Neural progenitor cell (in vitro differentiated cells): ENCODE results near the gene CORIN. TPM values are rescaled to one million over a fixed set of nuclear protein-coding genes. Genes with fewer than 3 reads are reported as not detected.

Experiments
- DNase-seq: peaks from one replicate; pipeline ENCODE4 v3.0.0-alpha.2; 2016; ENCODE audit warnings: low spot score
- H2AFZ ChIP-seq: fragments of 200-600 bp; sonication (generic); replicated peaks from 2 replicates; pipeline ENCODE4 v1.6.1; 2016; ENCODE audit warnings: antibody characterized with exemption
- H3F3A ChIP-seq: fragments of 200-600 bp; sonication (generic); 2 replicates; pipeline ENCODE4 v1.6.1; 2016; ENCODE audit warnings: antibody characterized with exemption, low read depth
- H3K27ac ChIP-seq: fragments of 200-600 bp; sonication (generic); 2 replicates; pipeline ENCODE4 v1.5.1; 2016; ENCODE audit warnings: mild to moderate bottlenecking
- H3K27me3 ChIP-seq: fragments of 200-600 bp; sonication (generic); 2 replicates; pipeline ENCODE4 v1.6.1; 2016; ENCODE audit warnings: mild to moderate bottlenecking, moderate library complexity
- H3K36me3 ChIP-seq: fragments of 200-600 bp; sonication (generic); 2 replicates; pipeline ENCODE4 v1.5.1; 2016
- H3K4me1 ChIP-seq: fragments of 200-600 bp; sonication (generic); 2 replicates; pipeline ENCODE4 v1.6.1; 2016; ENCODE audit warnings: mixed run types
- H3K4me2 ChIP-seq: fragments of 200-600 bp; sonication (generic); 2 replicates; pipeline ENCODE4 v1.6.1; 2016
- H3K4me3 ChIP-seq: fragments of 200-600 bp; sonication (generic); 2 replicates; pipeline ENCODE4 v1.5.1; 2016
- H3K79me2 ChIP-seq: fragments of 200-600 bp; sonication (generic); 2 replicates; pipeline ENCODE4 v1.6.1; 2016; ENCODE audit warnings: low read depth
- H3K9ac ChIP-seq: fragments of 200-600 bp; sonication (generic); 2 replicates; pipeline ENCODE4 v1.6.1; 2016
- H3K9me3 ChIP-seq: fragments of 200-600 bp; sonication (generic); 2 replicates; pipeline ENCODE4 v1.5.1; 2016; ENCODE audit warnings: low read depth
- H4K20me1 ChIP-seq: fragments of 200-600 bp; sonication (generic); 2 replicates; pipeline ENCODE4 v1.6.1; 2016; ENCODE audit warnings: low read depth
- H3K27ac Mint-ChIP-seq: 3 replicates; pipeline ENCODE4 v1.8.0; 2021; ENCODE audit warnings: mixed read lengths
- H3K27me3 Mint-ChIP-seq: 2 replicates; pipeline ENCODE4 v1.8.0; 2022; ENCODE audit warnings: low read depth, mild to moderate bottlenecking, inconsistent platforms, moderate library complexity, mixed read lengths; ENCODE audit not compliant: insufficient read depth
- H3K36me3 Mint-ChIP-seq: 3 replicates; pipeline ENCODE4 v1.8.0; 2021; ENCODE audit warnings: mixed read lengths
- H3K4me1 Mint-ChIP-seq: 3 replicates; pipeline ENCODE4 v1.8.0; 2021; ENCODE audit warnings: mixed read lengths
- H3K4me3 Mint-ChIP-seq: 3 replicates; pipeline ENCODE4 v1.8.0; 2021; ENCODE audit warnings: mild to moderate bottlenecking, moderate library complexity, mixed read lengths
- H3K9me3 Mint-ChIP-seq: 3 replicates; pipeline ENCODE4 v1.8.0; 2020; ENCODE audit warnings: mixed read lengths
- EZH2 ChIP-seq: fragments of 200-600 bp; sonication (generic); IDR thresholded peaks from 2 replicates; pipeline ENCODE4 v1.6.1; 2017; ENCODE audit warnings: antibody characterized with exemption, mild to moderate bottlenecking, moderate library complexity
- EZH2phosphoT487 ChIP-seq: fragments of 200-600 bp; sonication (generic); IDR thresholded peaks from 2 replicates; pipeline ENCODE4 v1.6.1; 2017; ENCODE audit warnings: antibody characterized with exemption
- total RNA-seq: library from RNA; depleted of rRNA; stranded (reverse); fragments of >200 nt; gene quantifications from 2 replicates; pipeline ENCODE4 v1.2.3, GENCODE V29; 2015; ENCODE audit warnings: low replicate concordance
- TF ChIP-seq, protein P1 (sequence below): fragments of 200-600 bp; sonication (generic); IDR thresholded peaks from 2 replicates; pipeline ENCODE4 v1.5.1; 2017; ENCODE audit warnings: antibody characterized with exemption, mild to moderate bottlenecking

The CORIN gene, protein sequence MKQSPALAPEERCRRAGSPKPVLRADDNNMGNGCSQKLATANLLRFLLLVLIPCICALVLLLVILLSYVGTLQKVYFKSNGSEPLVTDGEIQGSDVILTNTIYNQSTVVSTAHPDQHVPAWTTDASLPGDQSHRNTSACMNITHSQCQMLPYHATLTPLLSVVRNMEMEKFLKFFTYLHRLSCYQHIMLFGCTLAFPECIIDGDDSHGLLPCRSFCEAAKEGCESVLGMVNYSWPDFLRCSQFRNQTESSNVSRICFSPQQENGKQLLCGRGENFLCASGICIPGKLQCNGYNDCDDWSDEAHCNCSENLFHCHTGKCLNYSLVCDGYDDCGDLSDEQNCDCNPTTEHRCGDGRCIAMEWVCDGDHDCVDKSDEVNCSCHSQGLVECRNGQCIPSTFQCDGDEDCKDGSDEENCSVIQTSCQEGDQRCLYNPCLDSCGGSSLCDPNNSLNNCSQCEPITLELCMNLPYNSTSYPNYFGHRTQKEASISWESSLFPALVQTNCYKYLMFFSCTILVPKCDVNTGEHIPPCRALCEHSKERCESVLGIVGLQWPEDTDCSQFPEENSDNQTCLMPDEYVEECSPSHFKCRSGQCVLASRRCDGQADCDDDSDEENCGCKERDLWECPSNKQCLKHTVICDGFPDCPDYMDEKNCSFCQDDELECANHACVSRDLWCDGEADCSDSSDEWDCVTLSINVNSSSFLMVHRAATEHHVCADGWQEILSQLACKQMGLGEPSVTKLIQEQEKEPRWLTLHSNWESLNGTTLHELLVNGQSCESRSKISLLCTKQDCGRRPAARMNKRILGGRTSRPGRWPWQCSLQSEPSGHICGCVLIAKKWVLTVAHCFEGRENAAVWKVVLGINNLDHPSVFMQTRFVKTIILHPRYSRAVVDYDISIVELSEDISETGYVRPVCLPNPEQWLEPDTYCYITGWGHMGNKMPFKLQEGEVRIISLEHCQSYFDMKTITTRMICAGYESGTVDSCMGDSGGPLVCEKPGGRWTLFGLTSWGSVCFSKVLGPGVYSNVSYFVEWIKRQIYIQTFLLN
- 0.12 TPM in 1 of 2 replicates, not detected in the other for total RNA-seq

DNA sequence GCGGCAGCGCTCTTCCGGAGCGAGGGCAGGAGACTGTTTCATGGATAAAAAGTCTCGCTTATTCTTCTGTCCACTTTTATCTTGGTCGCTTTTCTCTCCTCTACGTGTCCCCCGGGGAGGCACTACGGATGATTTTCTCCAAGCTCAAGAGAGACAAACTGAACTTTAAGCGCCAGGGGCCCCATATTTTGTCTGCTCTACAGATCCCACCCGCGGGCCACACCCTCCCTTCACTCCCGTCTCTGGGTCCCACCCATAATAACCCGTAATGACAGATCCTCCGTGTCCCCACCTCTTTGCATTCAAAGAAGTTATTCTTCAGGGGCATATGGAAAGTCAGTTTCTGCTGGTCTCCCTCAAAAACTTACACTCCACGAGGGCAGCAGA lies at the start of gene CORIN:
Gene CORIN, minus strand, starts transcription at position 160 of the 387 bp plus-strand sequence. Its CDS starts 118 bp downstream, at position 42.
- peaks cover 10% of the 10 kb centered on the region for H3K27me3 Mint-ChIP-seq
- Histone ChIP-seq H2AFZ (peak within 1 kb of the TSS; percentile 59), H3K4me1 (peaks cover 4% of the 10 kb centered on the region), H3K4me3 (peak within 1 kb of the TSS; percentile 69), H3K36me3 (no peaks in the 10 kb centered on the region), H3K9ac (no peak within 1 kb of the TSS), H3F3A (peaks cover 21% of the 10 kb centered on the region), H4K20me1 (peaks cover 22% of the 10 kb centered on the region), H3K9me3 (peaks cover 4% of the 10 kb centered on the region), H3K27ac (no peak within 1 kb of the TSS), H3K4me2 (peak within 1 kb of the TSS; percentile 90), H3K79me2 (no peaks in the 10 kb centered on the region), H3K27me3 (peaks cover 38% of the 10 kb centered on the region)
- H3K4me1 Mint-ChIP-seq: peaks cover 16% of the 10 kb centered on the region
- TF ChIP-seq EZH2phosphoT487 (peak; percentile 26), EZH2 (no peak)
- H3K27ac Mint-ChIP-seq: no peak within 1 kb of the TSS
- H3K4me3 Mint-ChIP-seq: peak within 1 kb of the TSS; percentile 87
- peaks cover 7% of the 10 kb centered on the region for H3K36me3 Mint-ChIP-seq
- no peak for DNase-seq
- H3K9me3 Mint-ChIP-seq: peaks cover 11% of the 10 kb centered on the region

DNA sequence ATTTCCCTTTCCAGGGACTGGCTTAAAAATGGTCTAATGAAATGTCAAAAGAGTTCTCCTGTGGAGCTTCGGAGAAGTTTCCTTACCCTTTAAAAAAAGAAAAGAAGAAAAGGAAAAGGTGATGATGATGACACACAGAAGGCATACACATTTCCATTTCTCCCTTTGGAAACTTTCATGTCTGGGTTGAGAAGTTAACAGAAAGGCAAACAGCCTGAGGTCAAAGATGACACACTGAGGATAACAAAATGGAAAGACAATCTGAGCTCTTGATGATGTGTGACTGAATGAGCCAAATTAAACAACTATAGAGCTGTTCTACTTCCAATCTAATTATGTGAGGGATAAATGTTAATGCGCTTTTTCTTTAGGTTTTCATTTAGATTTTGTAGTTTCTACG lies 44.4 kb upstream of the CORIN start:
- Histone ChIP-seq H4K20me1 (no peaks in the 10 kb centered on the region), H3K4me3 (no peak overlapping the region), H2AFZ (no peak overlapping the region), H3K79me2 (no peaks in the 10 kb centered on the region), H3K4me1 (no peaks in the 10 kb centered on the region), H3K9ac (no peak overlapping the region), H3K4me2 (no peak overlapping the region), H3K27me3 (no peaks in the 10 kb centered on the region), H3F3A (no peaks in the 10 kb centered on the region), H3K9me3 (no peaks in the 10 kb centered on the region), H3K27ac (no peak overlapping the region), H3K36me3 (peaks cover 28% of the 10 kb centered on the region)
- Mint-ChIP-seq H3K9me3 (no peaks in the 10 kb centered on the region), H3K27ac (no peak overlapping the region), H3K27me3 (peaks cover 2% of the 10 kb centered on the region), H3K36me3 (peaks cover 26% of the 10 kb centered on the region), H3K4me3 (no peak overlapping the region), H3K4me1 (no peaks in the 10 kb centered on the region)
- no peak for TF ChIP-seq EZH2phosphoT487
- TF ChIP-seq EZH2: no peak
- TF ChIP-seq, protein P1, sequence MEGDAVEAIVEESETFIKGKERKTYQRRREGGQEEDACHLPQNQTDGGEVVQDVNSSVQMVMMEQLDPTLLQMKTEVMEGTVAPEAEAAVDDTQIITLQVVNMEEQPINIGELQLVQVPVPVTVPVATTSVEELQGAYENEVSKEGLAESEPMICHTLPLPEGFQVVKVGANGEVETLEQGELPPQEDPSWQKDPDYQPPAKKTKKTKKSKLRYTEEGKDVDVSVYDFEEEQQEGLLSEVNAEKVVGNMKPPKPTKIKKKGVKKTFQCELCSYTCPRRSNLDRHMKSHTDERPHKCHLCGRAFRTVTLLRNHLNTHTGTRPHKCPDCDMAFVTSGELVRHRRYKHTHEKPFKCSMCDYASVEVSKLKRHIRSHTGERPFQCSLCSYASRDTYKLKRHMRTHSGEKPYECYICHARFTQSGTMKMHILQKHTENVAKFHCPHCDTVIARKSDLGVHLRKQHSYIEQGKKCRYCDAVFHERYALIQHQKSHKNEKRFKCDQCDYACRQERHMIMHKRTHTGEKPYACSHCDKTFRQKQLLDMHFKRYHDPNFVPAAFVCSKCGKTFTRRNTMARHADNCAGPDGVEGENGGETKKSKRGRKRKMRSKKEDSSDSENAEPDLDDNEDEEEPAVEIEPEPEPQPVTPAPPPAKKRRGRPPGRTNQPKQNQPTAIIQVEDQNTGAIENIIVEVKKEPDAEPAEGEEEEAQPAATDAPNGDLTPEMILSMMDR: no peak
- DNase-seq: no peak

DNA sequence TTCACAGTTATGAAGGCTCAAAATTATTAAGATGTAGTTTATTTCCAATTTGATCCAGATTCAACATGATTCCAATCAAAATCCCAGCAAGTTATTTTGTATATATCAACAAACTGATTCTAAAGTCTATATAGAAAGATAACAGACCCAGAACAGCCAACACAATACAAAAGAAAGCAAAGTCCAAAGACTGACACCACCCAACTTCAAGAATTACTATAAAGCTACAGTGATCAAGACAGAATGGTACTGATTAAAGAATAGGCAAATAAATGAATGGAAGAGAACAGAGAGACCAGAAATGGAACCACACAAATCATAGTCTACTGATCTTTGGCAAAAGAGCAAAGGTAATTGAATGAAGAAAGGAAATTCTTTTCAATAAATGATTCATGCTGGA lies 41.6 kb upstream of the CORIN start:
- TF ChIP-seq, protein P1: no peak
- TF ChIP-seq EZH2phosphoT487 (no peak), EZH2 (no peak)
- no peak overlapping the region for H3K4me2 ChIP-seq

More for the DNA sequence above, 41.6 kb upstream of the CORIN start:
- Histone ChIP-seq H3F3A (no peaks in the 10 kb centered on the region), H3K4me1 (no peaks in the 10 kb centered on the region), H2AFZ (no peak overlapping the region), H3K27ac (no peak overlapping the region), H3K4me3 (no peak overlapping the region), H3K9me3 (no peaks in the 10 kb centered on the region), H3K27me3 (no peaks in the 10 kb centered on the region), H3K9ac (no peak overlapping the region), H4K20me1 (no peaks in the 10 kb centered on the region), H3K79me2 (no peaks in the 10 kb centered on the region), H3K36me3 (peaks cover 36% of the 10 kb centered on the region)
- peaks cover 2% of the 10 kb centered on the region for H3K27me3 Mint-ChIP-seq
- H3K27ac Mint-ChIP-seq: no peak overlapping the region
- H3K36me3 Mint-ChIP-seq: peaks cover 36% of the 10 kb centered on the region
- no peak overlapping the region for H3K4me3 Mint-ChIP-seq
- peaks cover 6% of the 10 kb centered on the region for H3K4me1 Mint-ChIP-seq
- no peak for DNase-seq
- peaks cover 2% of the 10 kb centered on the region for H3K9me3 Mint-ChIP-seq
